Thyroid gland (tissue), 4 donors: Measurements from ENCODE around the gene INO80E. TPM values are rescaled to one million over a fixed set of nuclear protein-coding genes. Genes with fewer than 3 reads are reported as not detected.

Source experiments
- DNase-seq, 2 donors: peaks; one replicate each; pipeline ENCODE4 v3.0.0-alpha.2; 2019
- H3K27ac ChIP-seq, 3 donors: fragments of 200-600 bp; sonication (generic); 1 replicate in 2 of 3; 2 replicates in 1 of 3; pipeline ENCODE4 v1.5.1; 2016 to 2019; ENCODE audit warnings: mild to moderate bottlenecking in 1 of 3, moderate library complexity in 1 of 3
- H3K27me3 ChIP-seq: fragments of 200-600 bp; sonication (generic); one replicate; pipeline ENCODE4 v1.5.1; 2019
- H3K36me3 ChIP-seq, 2 donors: fragments of 200-600 bp; sonication (generic); one replicate each; pipeline ENCODE4 v1.5.1; 2016 to 2019
- H3K4me1 ChIP-seq, 2 donors: fragments of 200-600 bp; sonication (generic); one replicate each; pipeline ENCODE4 v1.5.1; 2017 to 2019
- H3K4me3 ChIP-seq, 3 donors: fragments of 200-600 bp; sonication (generic); replicated peaks in 1 of 3; 1 replicate in 2 of 3; 2 replicates in 1 of 3; pipeline ENCODE4 v1.5.1; 2016; ENCODE audit warnings: mild to moderate bottlenecking in 1 of 3
- H3K9me3 ChIP-seq: fragments of 200-600 bp; sonication (generic); one replicate; pipeline ENCODE4 v1.5.1; 2017
- POLR2A ChIP-seq, 2 donors: fragments of 450-650 bp; IDR thresholded peaks; one replicate each; pipeline ENCODE4 v1.6.1; 2017; ENCODE audit warnings: antibody characterized with exemption in 2 of 2, mild to moderate bottlenecking in 2 of 2, moderate library complexity in 1 of 2
- WGBS, 2 donors: methylation state at CpG; one replicate each; pipeline ENCODE4 v1.1.5; 2017; 5-methylcytosine and 5-hydroxymethylcytosine counted together
- intact Hi-C: fragments of 100-400 bp; cut with DNase I; formaldehyde crosslinking; loops from one replicate; pipeline ENCODE4 v1.15.1; 2023
- total RNA-seq, 4 donors: library from RNA; depleted of rRNA; stranded (reverse); fragments of >200 nt; gene quantifications; one replicate each; pipeline ENCODE4 v1.2.3, GENCODE V29; 2016
- TF ChIP-seq, protein P1 (sequence below), 6 experiments: fragments of 200-600 bp in 3 of 6; fragments of 450-650 bp in 3 of 6; sonication (generic) in 3 of 6; IDR thresholded peaks; one replicate each; pipeline ENCODE4 v1.5.1; 2016 to 2019; ENCODE audit warnings: antibody characterized with exemption in 6 of 6, mild to moderate bottlenecking in 2 of 6, inconsistent platforms in 1 of 6, moderate library complexity in 1 of 6

The INO80E gene
- total RNA-seq, 4 donors from 2014 or later = 45.9 to 165 (median 142) TPM

- no peak for TF ChIP-seq POLR2A (IDR thresholded peaks at IDR 0.05)
- TF ChIP-seq, protein P1, sequence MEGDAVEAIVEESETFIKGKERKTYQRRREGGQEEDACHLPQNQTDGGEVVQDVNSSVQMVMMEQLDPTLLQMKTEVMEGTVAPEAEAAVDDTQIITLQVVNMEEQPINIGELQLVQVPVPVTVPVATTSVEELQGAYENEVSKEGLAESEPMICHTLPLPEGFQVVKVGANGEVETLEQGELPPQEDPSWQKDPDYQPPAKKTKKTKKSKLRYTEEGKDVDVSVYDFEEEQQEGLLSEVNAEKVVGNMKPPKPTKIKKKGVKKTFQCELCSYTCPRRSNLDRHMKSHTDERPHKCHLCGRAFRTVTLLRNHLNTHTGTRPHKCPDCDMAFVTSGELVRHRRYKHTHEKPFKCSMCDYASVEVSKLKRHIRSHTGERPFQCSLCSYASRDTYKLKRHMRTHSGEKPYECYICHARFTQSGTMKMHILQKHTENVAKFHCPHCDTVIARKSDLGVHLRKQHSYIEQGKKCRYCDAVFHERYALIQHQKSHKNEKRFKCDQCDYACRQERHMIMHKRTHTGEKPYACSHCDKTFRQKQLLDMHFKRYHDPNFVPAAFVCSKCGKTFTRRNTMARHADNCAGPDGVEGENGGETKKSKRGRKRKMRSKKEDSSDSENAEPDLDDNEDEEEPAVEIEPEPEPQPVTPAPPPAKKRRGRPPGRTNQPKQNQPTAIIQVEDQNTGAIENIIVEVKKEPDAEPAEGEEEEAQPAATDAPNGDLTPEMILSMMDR (IDR thresholded peaks at IDR 0.05) = no peak
Observed at GRCh38 chr16:29975811-29976511, 20.1 kb upstream of the INO80E start.

GRCh38 chr16:29977063-29977825, 18.8 kb upstream of the INO80E start:
- intact Hi-C loops = loop anchor here (2.0 kb wide), 1 partner anchor 18 kb away; the partner anchor contains the start of gene HIRIP3
- Histone ChIP-seq H3K4me3 (no peak overlapping the region), H3K36me3 (peaks cover 45% of the 10 kb centered on the region in 2 donors), H3K27ac (peak overlapping the region in 2 of 3 donors; percentile 26 to 49), H3K27me3 (no peaks in the 10 kb centered on the region), H3K9me3 (no peaks in the 10 kb centered on the region), H3K4me1 (peaks cover 15 to 33% of the 10 kb centered on the region in 2 donors)
- TF ChIP-seq POLR2A (IDR thresholded peaks at IDR 0.05) = no peak
- TF ChIP-seq, protein P1 (IDR thresholded peaks at IDR 0.05) = no peak
- DNase-seq = no peak
- WGBS, 2 donors = 65 to 79% methylated on average over 9 of the region's 9 CpGs

More at GRCh38 chr16:29975811-29976511, 20.1 kb upstream of the INO80E start:
- Histone ChIP-seq H3K36me3 (peaks cover 32 to 39% of the 10 kb centered on the region in 2 donors), H3K27me3 (no peaks in the 10 kb centered on the region), H3K4me1 (peaks cover 15 to 33% of the 10 kb centered on the region in 2 donors), H3K4me3 (peak overlapping the region in 1 of 3 donors; percentile 6), H3K9me3 (no peaks in the 10 kb centered on the region), H3K27ac (peak overlapping the region in 1 of 3 donors; percentile 14)
- 21 to 26% methylated on average over 6 of the region's 6 CpGs for WGBS, 2 donors
- peak; percentile 10 to 34 for DNase-seq
- intact Hi-C loops = loop anchor here (2.0 kb wide), 1 partner anchor 19 kb away; the partner anchor contains the start of gene HIRIP3

- H3K27ac ChIP-seq = no peak overlapping the region
- WGBS, 2 donors = 93 to 94% methylated on average over 9 of the region's 9 CpGs
- H3K4me1 ChIP-seq = peaks cover 15 to 33% of the 10 kb centered on the region in 2 donors
- TF ChIP-seq, protein P1 (IDR thresholded peaks at IDR 0.05) = no peak
- TF ChIP-seq POLR2A (IDR thresholded peaks at IDR 0.05) = no peak
- DNase-seq = no peak
- intact Hi-C loops = no loop called here
- H3K36me3 ChIP-seq = peaks cover 52 to 54% of the 10 kb centered on the region in 2 donors
- H3K27me3 ChIP-seq = no peaks in the 10 kb centered on the region
- no peaks in the 10 kb centered on the region for H3K9me3 ChIP-seq
- no peak overlapping the region for H3K4me3 ChIP-seq
Observed at GRCh38 chr16:29978081-29978480, 18.0 kb upstream of the INO80E start.

DNA sequence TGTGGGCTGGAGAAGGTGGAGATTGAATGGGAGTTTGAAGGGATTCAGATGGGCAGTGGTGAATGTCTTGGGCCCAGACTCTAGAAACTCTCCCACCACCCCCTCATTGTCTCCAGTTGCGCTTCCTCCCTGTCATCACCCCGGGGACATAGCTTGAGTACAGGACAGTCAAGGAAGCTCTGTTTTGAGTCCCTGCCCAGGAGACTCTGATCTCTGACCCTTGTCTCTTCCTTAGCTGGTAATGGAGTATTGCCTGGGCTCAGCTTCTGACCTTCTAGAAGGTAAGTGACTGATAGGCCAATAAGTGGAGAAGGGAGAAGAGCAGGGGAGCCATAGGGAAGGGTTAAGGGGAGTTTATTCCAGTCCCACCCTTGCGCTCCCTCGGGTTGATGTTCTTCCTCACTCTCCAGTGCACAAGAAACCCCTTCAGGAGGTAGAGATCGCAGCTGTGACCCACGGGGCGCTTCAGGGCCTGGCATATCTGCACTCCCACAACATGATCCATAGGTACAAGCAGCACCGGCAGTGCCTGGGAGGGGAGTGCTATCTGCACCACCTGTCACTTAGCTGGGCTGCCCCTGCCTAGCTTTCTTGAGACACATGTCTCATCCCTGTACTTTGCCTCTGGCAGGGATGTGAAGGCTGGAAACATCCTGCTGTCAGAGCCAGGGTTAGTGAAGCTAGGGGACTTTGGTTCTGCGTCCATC, 17.3 kb upstream of the INO80E start:
- Histone ChIP-seq H3K27me3 (no peaks in the 10 kb centered on the region), H3K4me1 (peaks cover 15 to 33% of the 10 kb centered on the region in 2 donors), H3K36me3 (peaks cover 59 to 60% of the 10 kb centered on the region in 2 donors), H3K9me3 (no peaks in the 10 kb centered on the region), H3K27ac (no peak overlapping the region), H3K4me3 (no peak overlapping the region)
- no peak for DNase-seq
- 85 to 96% methylated on average over 5 to 9 of the region's 9 CpGs for WGBS, 2 donors
- intact Hi-C loops = no loop called here
- TF ChIP-seq, protein P1 (IDR thresholded peaks at IDR 0.05) = no peak
- no peak for TF ChIP-seq POLR2A (IDR thresholded peaks at IDR 0.05)
